Activated CD4-positive, alpha-beta memory T cell treated with anti-CD3 and anti-CD28 coated beads for 36 hours (primary cell): ENCODE measurements around the gene ASB8. TPM values are rescaled to one million over a fixed set of nuclear protein-coding genes. Genes with fewer than 3 reads are reported as not detected.
"Not testable (repeated sequence)": the region's sequence is repeated elsewhere in the genome, so short reads cannot be mapped to it uniquely, and the experiment has no call there.

ENCODE experiments used
- CTCF ChIA-PET: fragments of 350-600 bp; sonication (Branson Sonifier 250); formaldehyde crosslinking; loops from one replicate; lab custom pipeline; 2021; ENCODE audit warnings: antibody characterized with exemption, inconsistent platforms; lab: Charles Lee
- POLR2A ChIA-PET: fragments of 350-600 bp; sonication (Branson Sonifier 250); formaldehyde crosslinking; loops from one replicate; lab custom pipeline; 2021; ENCODE audit warnings: antibody characterized with exemption; lab: Charles Lee
- DNase-seq: peaks from one replicate; pipeline ENCODE4 v3.0.0-alpha.2; 2020
- H3K27ac Mint-ChIP-seq: one replicate; pipeline ENCODE4 v1.8.0; 2021; ENCODE audit warnings: mixed read lengths
- H3K27me3 Mint-ChIP-seq: one replicate; pipeline ENCODE4 v1.8.0; 2021; ENCODE audit warnings: mixed read lengths
- H3K36me3 Mint-ChIP-seq: one replicate; pipeline ENCODE4 v1.8.0; 2021; ENCODE audit warnings: mixed read lengths
- H3K4me1 Mint-ChIP-seq: one replicate; pipeline ENCODE4 v1.8.0; 2021; ENCODE audit warnings: low read depth, mixed read lengths
- H3K4me3 Mint-ChIP-seq: one replicate; pipeline ENCODE4 v1.8.0; 2021; ENCODE audit warnings: mild to moderate bottlenecking, mixed read lengths
- H3K9me3 Mint-ChIP-seq: one replicate; pipeline ENCODE4 v1.8.0; 2021; ENCODE audit warnings: mixed read lengths
- intact Hi-C: fragments of 100-400 bp; cut with micrococcal nuclease; formaldehyde crosslinking; loops from one replicate; pipeline ENCODE4 v1.15.1; 2023
- total RNA-seq, 2 experiments: library from RNA; stranded (reverse); gene quantifications; one replicate each; pipeline ENCODE4 v1.2.3, GENCODE V29; 2021

The ASB8 gene
- total RNA-seq, 2 experiments from 2014 or later, result 31.4 to 33.6 TPM

DNA sequence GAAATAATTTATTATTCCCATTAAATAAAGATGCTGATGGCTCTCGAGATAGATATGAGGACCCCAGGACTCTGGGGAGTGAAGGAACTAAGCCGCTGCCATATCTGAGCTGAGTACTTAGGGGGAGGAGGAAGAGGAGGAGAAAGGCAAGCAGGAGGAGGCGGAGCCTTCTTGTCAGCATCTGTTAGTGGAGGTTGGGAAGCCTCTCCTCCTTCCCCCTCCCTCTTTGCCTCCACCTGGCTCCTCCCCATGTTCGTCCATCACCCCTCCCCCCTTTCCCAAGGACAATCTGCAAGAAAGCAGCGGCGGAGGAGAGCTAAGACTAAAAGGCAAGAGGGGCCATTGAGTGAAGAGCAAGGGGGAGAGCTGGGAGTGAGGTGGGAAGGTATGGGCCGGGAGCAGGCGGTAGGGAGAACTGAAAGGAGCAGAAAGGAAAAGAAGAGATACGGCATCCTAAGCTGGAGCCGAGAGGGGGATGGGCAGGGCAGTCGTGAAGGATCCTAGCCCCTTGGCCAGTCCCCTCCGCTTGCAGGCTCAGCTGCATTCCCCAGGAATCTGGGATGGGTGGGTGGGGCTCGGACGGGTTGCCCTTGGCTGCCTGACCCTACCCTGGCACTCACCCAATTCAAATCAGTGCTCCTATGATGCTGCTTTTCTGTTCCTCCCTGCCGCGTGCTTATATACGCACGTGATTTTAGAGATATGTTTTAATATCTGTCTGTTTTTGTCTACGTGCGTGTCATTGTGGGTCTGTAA, 38.1 kb downstream of the ASB8 start, which contains the start of gene PFKM:
PFKM (plus strand) TSS at position 287 of the 756 bp plus-strand sequence. CDS start 3,411 bp downstream, outside the sequence.
- peak; percentile 85 for DNase-seq
- Mint-ChIP-seq H3K9me3 (no peaks in the 10 kb centered on the region), H3K4me3 (peak within 1 kb of the TSS; percentile 99), H3K36me3 (peaks cover 7% of the 10 kb centered on the region), H3K4me1 (peaks cover 19% of the 10 kb centered on the region), H3K27me3 (peaks cover 3% of the 10 kb centered on the region), H3K27ac (peak within 1 kb of the TSS; percentile 76)
- ChIA-PET CTCF (interaction anchor here (1.1 kb wide), 1 partner anchor 19 kb away, joined by 3 read pairs; no protein-coding TSS in a partner anchor), POLR2A (interaction anchor here (1.0 to 3.0 kb wide), 2 partner anchors 13 to 24 kb away, joined by 3 to 14 read pairs; partner anchors contain the start of gene SENP1)
- intact Hi-C loops, result loop anchor here (1.0 kb wide), 2 partner anchors 13 to 38 kb away; partner anchors contain the start of genes ASB8 and SENP1

DNA sequence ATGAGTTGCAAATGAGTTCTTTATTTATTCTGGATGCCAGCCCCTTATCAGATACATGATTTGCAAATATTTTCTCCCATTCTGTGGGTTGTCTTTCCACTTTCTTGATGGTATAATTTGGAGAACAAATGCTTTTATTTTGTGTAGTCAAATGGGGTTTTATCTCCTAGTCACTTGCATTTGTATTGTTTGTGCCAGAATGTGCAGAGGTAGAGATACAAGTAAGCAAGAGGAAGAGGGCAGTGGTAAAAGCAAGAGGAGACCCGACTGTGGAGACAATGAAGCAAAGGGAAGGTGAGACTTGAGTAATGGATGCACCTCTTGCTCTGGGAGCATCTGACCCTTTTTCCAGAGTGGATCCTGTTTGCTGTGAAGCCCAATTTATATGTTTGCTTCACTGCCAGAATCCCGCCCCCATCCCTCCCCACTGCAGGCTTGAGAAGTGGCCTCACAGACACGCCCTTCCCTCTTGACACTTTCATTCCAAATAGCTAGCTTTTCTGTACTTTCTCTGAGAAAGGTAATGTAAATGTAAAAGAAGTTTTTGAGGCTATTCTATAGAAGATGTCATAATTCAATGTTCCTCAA, 38.9 kb downstream of the ASB8 start:
- DNase-seq, result no peak
- Mint-ChIP-seq H3K9me3 (no peaks in the 10 kb centered on the region), H3K36me3 (peaks cover 5% of the 10 kb centered on the region), H3K4me3 (peak overlapping the region; percentile 99), H3K4me1 (peaks cover 19% of the 10 kb centered on the region), H3K27me3 (peaks cover 3% of the 10 kb centered on the region), H3K27ac (no peak overlapping the region)
- POLR2A ChIA-PET, result interaction anchor here (1.0 to 3.0 kb wide), 2 partner anchors 13 to 24 kb away, joined by 3 to 14 read pairs; partner anchors contain the start of gene SENP1
- intact Hi-C loops, result no loop called here
- CTCF ChIA-PET, result no interaction called here

DNA sequence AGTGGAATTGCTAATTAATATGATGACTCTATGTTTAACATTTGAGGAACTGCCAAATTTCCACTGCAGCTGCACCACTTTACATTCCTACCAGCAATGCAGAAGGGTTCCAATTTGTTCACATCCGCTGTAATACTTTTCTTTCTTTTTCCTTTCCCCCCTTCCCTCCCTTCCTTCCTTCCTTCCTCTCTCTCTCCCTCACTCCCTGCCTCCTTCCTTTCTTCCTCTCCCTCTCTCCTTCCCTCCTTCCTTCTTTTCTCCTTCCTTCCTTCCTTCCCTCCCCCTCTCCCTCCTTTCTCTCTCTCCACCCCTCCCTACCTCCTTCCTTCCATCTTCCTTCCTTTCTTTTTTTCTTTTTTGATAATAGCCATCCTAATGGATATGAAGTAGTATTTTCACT, 41.4 kb downstream of the ASB8 start:
- Mint-ChIP-seq H3K27me3 (peaks cover 3% of the 10 kb centered on the region), H3K36me3 (peaks cover 2% of the 10 kb centered on the region), H3K4me1 (peaks cover 17% of the 10 kb centered on the region), H3K4me3 (no peak overlapping the region), H3K27ac (no peak overlapping the region), H3K9me3 (no peaks in the 10 kb centered on the region)
- POLR2A ChIA-PET, result no interaction called here
- no peak for DNase-seq
- intact Hi-C loops, result no loop called here
- CTCF ChIA-PET, result no interaction called here

DNA sequence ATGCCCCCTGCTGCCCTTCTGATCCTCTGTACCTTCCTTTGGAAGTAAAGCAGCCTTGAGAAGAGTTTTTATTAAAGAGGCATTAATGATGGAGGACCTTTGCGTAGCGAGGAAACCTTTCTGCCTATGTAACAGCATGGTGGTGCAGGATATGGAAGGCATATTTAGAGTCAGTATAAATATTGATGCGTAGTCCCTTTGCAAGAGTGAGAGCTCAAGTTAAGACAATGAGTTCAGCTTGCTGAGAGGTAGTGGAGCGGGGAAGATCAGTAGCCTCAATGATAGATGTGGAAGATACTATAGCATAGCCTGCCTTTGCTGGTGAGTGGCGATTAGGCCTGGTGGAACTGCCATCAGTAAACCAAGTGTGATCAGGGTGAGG, 46.0 kb downstream of the ASB8 start:
- H3K27ac Mint-ChIP-seq, DNase-seq, H3K9me3 Mint-ChIP-seq, intact Hi-C loops, H3K36me3 Mint-ChIP-seq, POLR2A ChIA-PET, H3K27me3 Mint-ChIP-seq, H3K4me3 Mint-ChIP-seq, CTCF ChIA-PET: not testable (repeated sequence)
- peaks cover 26% of the 10 kb centered on the region for H3K4me1 Mint-ChIP-seq

DNA sequence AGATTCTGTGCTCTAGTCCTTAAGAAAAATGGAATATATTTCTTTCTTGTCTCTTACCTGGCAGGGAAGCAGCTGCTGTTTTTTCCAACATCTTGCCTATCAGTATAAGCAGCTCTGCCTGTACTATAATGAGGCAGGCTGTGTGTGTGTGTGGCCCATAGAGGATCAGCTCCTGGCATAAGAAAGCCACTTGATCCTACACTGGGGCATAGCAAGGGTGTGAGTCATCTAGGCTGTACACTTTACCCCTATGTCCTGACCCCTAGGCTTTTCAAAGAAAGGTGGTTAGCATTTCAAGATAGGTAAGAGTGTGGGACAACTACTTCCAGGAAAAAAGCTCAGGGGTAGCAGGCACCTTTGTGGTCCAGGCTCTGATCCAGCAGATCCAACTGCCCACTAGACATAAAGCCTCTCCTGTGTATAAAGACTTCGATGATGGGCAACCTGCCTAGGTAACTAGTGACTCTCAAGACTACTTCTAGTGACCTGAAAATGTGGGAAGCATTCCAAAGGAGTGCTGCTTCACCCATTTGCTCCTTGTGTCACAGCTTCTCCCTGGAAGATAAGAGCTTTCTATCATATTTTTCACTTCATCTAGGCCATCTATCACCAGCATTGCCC, 46.5 kb downstream of the ASB8 start:
- H3K36me3 Mint-ChIP-seq, result no peaks in the 10 kb centered on the region
- CTCF ChIA-PET, result no interaction called here
- POLR2A ChIA-PET, result no interaction called here
- intact Hi-C loops, result no loop called here
- DNase-seq, result no peak
- no peaks in the 10 kb centered on the region for H3K9me3 Mint-ChIP-seq
- H3K4me1 Mint-ChIP-seq, result peaks cover 28% of the 10 kb centered on the region
- no peak overlapping the region for H3K4me3 Mint-ChIP-seq
- no peak overlapping the region for H3K27ac Mint-ChIP-seq
- no peaks in the 10 kb centered on the region for H3K27me3 Mint-ChIP-seq

DNA sequence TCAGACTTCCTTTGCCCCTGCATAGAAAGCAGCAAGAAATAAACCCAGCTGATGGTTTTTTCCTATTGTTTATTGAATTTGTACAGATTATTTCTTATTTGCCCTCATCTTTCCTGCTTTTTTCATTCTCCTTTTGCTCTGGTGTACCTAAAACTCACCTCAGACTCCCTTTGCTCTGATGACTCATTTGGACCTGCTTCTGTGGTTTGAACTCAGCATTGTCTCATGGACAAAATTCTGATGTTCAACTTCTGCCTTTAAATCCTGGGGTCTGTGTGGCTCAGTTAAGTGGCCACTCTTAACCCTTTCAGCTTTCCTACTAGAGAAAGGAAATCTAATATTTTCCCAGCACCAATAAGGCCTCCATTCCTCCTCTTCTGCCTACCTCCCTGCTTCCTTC, 47.9 kb downstream of the ASB8 start:
- Mint-ChIP-seq H3K36me3 (peaks cover 2% of the 10 kb centered on the region), H3K4me3 (no peak overlapping the region), H3K27ac (no peak overlapping the region), H3K9me3 (no peaks in the 10 kb centered on the region), H3K4me1 (peaks cover 31% of the 10 kb centered on the region), H3K27me3 (no peaks in the 10 kb centered on the region)
- intact Hi-C loops, result loop anchor here (5.0 kb wide), 1 partner anchor 608 kb away; the partner anchor contains the start of gene CCNT1
- ChIA-PET POLR2A (no interaction called here), CTCF (no interaction called here)
- DNase-seq, result no peak

DNA sequence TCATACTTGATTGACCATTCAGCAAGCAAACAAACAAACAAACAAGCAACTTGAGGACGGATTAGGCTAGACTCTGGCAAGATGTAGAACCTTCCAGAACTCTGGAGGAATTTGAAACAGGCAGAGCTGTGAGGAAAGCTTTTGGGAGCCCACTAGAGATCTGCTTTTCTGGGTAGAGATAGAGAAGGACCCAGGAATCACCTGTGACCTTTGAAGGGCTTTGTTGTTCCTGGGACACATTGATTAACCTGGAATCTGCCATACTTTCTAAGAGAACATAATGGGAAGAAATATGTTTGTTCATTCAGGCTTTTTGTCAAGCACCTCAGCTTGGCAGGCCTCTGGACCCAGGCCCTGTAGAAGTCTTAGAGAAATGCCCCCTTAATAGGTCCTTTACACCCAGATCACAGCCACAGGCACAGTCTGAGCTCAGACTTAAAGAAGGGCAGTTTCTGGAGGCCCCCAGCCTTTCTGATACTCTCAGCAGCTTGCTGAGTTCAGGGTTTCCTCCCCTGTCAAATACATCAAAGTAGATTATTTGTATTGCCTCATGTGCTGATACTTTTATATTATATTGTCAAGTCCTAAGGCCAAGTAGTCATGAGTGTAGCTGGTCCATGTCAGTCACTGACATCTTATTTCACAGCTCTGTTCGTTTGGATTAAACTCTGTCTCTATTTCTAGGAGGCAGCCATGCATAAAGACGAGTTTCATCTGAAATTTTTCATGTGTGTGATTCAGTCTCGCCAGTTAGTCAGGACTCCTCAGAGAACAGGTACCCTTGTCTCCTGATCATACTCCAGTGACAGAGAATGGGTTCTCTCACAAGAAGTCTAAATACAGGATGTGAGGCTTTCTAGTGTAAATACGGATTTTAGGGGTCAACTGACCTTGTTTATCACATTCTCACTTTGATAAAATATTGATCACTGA, 50.4 kb downstream of the ASB8 start:
- ChIA-PET CTCF (interaction anchor here (1.0 to 2.5 kb wide), 4 partner anchors 76 to 511 kb away, joined by 3 to 7 read pairs (median 4); partner anchors contain the start of gene CCDC184), POLR2A (interaction anchor here (1.4 to 3.3 kb wide), 5 partner anchors 13 to 238 kb away, joined by 3 to 25 read pairs (median 4); partner anchors contain the start of genes ASB8 and PFKM)
- H3K36me3 Mint-ChIP-seq, result peaks cover 2% of the 10 kb centered on the region
- no peaks in the 10 kb centered on the region for H3K9me3 Mint-ChIP-seq
- H3K4me1 Mint-ChIP-seq, result peaks cover 41% of the 10 kb centered on the region
- no peaks in the 10 kb centered on the region for H3K27me3 Mint-ChIP-seq
- peak overlapping the region; percentile 86 for H3K4me3 Mint-ChIP-seq
- no peak for DNase-seq
- peak overlapping the region; percentile 94 for H3K27ac Mint-ChIP-seq
- intact Hi-C loops, result loop anchor here (1.0 to 5.0 kb wide), 6 partner anchors 12 to 610 kb away; partner anchors contain the start of genes ASB8, CCNT1, PFKM and RPAP3

DNA sequence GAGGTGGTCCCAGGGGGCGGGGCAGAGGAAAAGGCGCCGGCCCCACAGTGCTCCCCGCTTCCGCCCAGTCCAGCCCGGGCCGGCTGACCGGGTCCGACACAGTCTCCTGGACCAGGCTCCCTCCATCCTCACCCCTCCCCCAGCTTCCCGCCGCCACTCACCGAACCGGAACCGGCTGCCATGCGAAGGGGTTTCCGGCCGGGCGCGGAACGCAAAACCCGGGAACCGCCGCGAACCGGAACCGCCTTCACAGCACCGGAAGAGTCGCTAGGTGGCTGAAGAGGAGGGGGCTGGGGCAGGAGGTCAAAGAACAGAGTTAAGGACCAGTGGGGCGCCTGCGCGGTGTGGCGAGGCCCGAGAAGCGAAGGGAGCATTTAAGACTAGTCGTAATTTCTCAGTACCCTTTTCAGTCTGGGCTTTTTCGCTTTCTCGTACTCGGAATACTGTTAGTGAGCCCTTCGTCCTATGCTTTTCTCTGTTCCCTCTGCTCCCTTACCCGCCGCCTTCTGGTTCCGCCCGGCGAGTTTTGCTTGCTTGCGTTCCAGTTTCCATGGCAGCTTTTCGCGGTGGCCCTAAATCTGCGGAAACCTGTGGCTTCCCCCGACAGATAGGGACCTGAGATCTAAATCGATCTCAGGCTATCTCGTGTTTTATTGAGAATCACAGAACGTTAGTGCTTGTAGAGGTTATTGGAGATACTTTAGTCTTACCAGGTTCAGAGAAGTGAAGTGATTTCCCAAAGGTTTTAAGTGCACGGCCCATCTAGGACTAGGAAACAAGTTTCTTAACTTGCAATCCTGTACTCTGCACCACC, 51.2 kb downstream of the ASB8 start, which contains the start of gene SENP1:
SENP1 (minus strand) TSS at position 213 of the 814 bp plus-strand sequence. CDS start 4,607 bp downstream, outside the sequence.
- intact Hi-C loops, result loop anchor here (1.0 to 5.0 kb wide), 6 partner anchors 13 to 611 kb away; partner anchors contain the start of genes ASB8, CCNT1, PFKM and RPAP3
- Mint-ChIP-seq H3K4me3 (peak within 1 kb of the TSS; percentile 86), H3K36me3 (peaks cover 2% of the 10 kb centered on the region), H3K27me3 (no peaks in the 10 kb centered on the region), H3K9me3 (no peaks in the 10 kb centered on the region), H3K27ac (peak within 1 kb of the TSS; percentile 94), H3K4me1 (peaks cover 47% of the 10 kb centered on the region)
- CTCF ChIA-PET, result interaction anchor here (0.7 to 2.5 kb wide), 6 partner anchors 51 to 91 kb away, joined by 3 to 8 read pairs (median 4); partner anchors contain the start of genes ASB8 and CCDC184
- POLR2A ChIA-PET, result interaction anchor here (0.9 to 3.3 kb wide), 9 partner anchors 13 to 400 kb away, joined by 3 to 25 read pairs (median 4); partner anchors contain the start of genes ASB8, PFKM, RPAP3 and VDR
- peak; percentile 94 for DNase-seq

DNA sequence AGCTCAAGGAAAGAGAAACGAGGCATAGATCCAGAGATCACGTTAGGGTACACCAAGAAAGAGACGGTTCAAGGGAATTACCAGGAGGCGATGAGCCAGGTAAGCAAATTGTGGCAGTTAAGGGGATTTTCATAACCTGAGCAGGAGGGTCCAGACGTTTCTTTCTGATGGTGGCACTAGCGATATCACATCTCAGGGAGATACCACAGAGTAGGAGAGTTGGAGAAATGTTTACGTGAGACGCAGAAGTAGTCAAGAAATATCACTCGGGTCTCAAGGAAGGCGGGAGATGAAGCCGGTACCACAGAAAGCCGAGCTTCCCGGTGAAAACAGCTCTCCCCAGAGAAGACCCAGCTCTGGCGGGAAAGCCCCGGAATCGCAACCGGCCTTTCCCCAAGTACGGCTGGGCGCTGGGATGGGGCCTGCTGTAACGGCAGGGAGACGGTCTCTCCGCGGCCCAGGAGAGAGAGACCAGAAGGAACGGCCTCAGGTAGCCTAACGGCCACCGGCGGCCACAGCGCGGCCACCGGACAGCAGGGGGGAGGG, 51.9 kb downstream of the ASB8 start:
- Mint-ChIP-seq H3K4me3 (peak overlapping the region; percentile 86), H3K27me3 (no peaks in the 10 kb centered on the region), H3K27ac (peak overlapping the region; percentile 94), H3K36me3 (peaks cover 2% of the 10 kb centered on the region), H3K9me3 (no peaks in the 10 kb centered on the region), H3K4me1 (peaks cover 47% of the 10 kb centered on the region)
- CTCF ChIA-PET, result interaction anchor here (0.7 to 1.3 kb wide), 4 partner anchors 25 to 78 kb away, joined by 3 to 8 read pairs (median 4); partner anchors contain the start of genes ASB8 and CCDC184
- intact Hi-C loops, result loop anchor here (5.0 kb wide), 1 partner anchor 612 kb away; the partner anchor contains the start of gene CCNT1
- peak; percentile 63 for DNase-seq
- POLR2A ChIA-PET, result interaction anchor here (0.9 to 3.3 kb wide), 8 partner anchors 14 to 399 kb away, joined by 3 to 25 read pairs (median 6); partner anchors contain the start of genes ASB8, PFKM, RPAP3 and VDR
